Epithelial cell of proximal tubule (primary cell): ENCODE measurements around the gene ZNF385B. TPM values are rescaled to one million over a fixed set of nuclear protein-coding genes. Genes with fewer than 3 reads are reported as not detected.

ENCODE experiments used
- DNase-seq: peaks from one replicate; pipeline ENCODE4 v3.0.0-alpha.2; 2011; ENCODE audit warnings: low read depth
- H3K4me3 ChIP-seq: 2 replicates; pipeline ENCODE4 v1.5.1; 2011; ENCODE audit warnings: low read depth, mild to moderate bottlenecking, low read length
- total RNA-seq: library from RNA; depleted of rRNA; stranded (reverse); fragments of >200 nt; gene quantifications from 2 replicates; pipeline ENCODE4 v1.2.3, GENCODE V29; 2015
- TF ChIP-seq, protein P1 (sequence below): conservative IDR thresholded peaks from 2 replicates; pipeline ENCODE4 v1.5.1; 2012; ENCODE audit warnings: low read depth, mild to moderate bottlenecking, low read length

The ZNF385B gene
- total RNA-seq, 1 donor from 2014 or later: 0.69 TPM

- H3K4me3 ChIP-seq: no peak overlapping the region
- TF ChIP-seq, protein P1, sequence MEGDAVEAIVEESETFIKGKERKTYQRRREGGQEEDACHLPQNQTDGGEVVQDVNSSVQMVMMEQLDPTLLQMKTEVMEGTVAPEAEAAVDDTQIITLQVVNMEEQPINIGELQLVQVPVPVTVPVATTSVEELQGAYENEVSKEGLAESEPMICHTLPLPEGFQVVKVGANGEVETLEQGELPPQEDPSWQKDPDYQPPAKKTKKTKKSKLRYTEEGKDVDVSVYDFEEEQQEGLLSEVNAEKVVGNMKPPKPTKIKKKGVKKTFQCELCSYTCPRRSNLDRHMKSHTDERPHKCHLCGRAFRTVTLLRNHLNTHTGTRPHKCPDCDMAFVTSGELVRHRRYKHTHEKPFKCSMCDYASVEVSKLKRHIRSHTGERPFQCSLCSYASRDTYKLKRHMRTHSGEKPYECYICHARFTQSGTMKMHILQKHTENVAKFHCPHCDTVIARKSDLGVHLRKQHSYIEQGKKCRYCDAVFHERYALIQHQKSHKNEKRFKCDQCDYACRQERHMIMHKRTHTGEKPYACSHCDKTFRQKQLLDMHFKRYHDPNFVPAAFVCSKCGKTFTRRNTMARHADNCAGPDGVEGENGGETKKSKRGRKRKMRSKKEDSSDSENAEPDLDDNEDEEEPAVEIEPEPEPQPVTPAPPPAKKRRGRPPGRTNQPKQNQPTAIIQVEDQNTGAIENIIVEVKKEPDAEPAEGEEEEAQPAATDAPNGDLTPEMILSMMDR: no peak
- no peak for DNase-seq
These were observed 425.8 kb downstream of the ZNF385B start for GRCh38 chr2:179435566-179435965.

DNA sequence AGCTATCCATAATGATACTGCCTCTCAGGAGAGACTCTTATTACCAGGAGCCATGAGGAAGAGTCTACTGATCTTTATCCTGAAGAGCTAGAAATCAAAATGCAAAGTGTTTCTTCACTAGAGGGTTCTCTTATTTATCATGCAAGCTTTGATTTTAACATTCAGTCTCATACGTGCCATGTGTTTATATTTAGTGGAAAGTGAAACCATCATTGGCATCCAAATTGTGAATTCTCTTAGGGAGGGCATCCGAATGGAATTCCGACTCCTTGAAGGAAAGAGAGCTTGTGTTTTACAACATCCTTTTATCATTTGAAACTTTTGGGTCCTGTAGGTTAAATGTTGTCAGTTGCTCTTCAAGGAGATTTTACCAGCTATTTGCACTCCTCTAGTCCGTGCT lies 426.4 kb downstream of the ZNF385B start:
- TF ChIP-seq, protein P1: no peak
- no peak for DNase-seq
- no peak overlapping the region for H3K4me3 ChIP-seq

GRCh38 chr2:179434357-179434756 lies 427.1 kb downstream of the ZNF385B start:
- DNase-seq: no peak
- TF ChIP-seq, protein P1: peak; percentile 13
- no peak overlapping the region for H3K4me3 ChIP-seq

DNA sequence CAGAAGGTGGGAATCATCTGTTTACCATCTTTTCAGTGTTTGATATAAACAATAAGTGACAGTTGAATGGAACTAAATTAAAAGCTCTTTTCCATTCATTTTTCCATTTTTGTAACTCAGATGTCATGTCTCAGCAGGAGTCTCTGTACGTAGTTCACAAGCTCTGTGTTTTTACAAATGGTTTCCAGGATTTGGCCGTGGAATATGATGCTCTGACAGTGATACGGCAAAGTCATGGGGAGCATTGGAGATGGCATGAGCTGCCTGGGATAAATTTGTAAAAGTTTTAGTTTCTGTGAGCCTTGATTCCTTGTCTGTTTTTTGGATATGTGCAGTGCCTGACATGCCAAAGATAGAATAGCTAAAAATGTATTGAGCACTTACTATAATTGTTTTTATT lies 428.7 kb downstream of the ZNF385B start:
- no peak for DNase-seq
- TF ChIP-seq, protein P1: no peak
- no peak overlapping the region for H3K4me3 ChIP-seq

DNA sequence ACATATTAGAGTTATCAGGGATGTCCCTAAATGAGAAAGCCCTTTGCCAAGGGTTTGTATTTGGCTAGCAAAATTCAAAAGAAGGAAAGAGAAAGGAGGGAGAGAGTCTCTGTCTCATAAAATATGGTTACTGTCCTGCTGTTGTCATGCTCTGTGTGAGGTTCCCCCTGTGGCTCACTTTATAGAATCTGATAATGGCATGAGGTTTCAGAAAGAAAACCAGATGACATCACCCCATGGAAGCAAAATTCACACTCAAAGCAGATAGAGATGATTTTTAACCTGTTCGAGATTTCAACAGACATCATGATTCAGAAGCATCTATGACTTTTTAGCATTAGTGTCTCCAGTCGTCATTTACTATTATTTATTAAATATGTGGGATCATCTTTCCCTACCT lies 431.8 kb downstream of the ZNF385B start:
- no peak overlapping the region for H3K4me3 ChIP-seq
- TF ChIP-seq, protein P1: no peak
- DNase-seq: no peak

- no peak for DNase-seq
- no peak overlapping the region for H3K4me3 ChIP-seq
- TF ChIP-seq, protein P1: no peak
These were observed 432.3 kb downstream of the ZNF385B start for GRCh38 chr2:179429060-179429471.

GRCh38 chr2:179428649-179429048 lies 432.8 kb downstream of the ZNF385B start:
- H3K4me3 ChIP-seq: no peak overlapping the region
- TF ChIP-seq, protein P1: no peak

More at GRCh38 chr2:179428649-179429048, 432.8 kb downstream of the ZNF385B start:
- no peak for DNase-seq
